Mesothelial cell of epicardium (in vitro differentiated cells): Measurements from ENCODE around the gene ZBTB7A. TPM values are rescaled to one million over a fixed set of nuclear protein-coding genes. Genes with fewer than 3 reads are reported as not detected.

Experiments
- DNase-seq, 2 experiments: peaks; one replicate each; pipeline ENCODE4 v3.0.0; 2021; ENCODE audit warnings: low spot score in 2 of 2; ENCODE audit not compliant: unreplicated experiment in 2 of 2
- H3K27ac Mint-ChIP-seq: 2 replicates; pipeline ENCODE4 v1.8.0; 2021; ENCODE audit warnings: mixed read lengths
- H3K27me3 Mint-ChIP-seq: 2 replicates; pipeline ENCODE4 v1.8.0; 2021; ENCODE audit warnings: low read depth, mixed read lengths
- H3K36me3 Mint-ChIP-seq: 2 replicates; pipeline ENCODE4 v1.8.0; 2021; ENCODE audit warnings: mixed read lengths
- H3K4me1 Mint-ChIP-seq: 2 replicates; pipeline ENCODE4 v1.8.0; 2021; ENCODE audit warnings: mixed read lengths
- H3K4me3 Mint-ChIP-seq: 2 replicates; pipeline ENCODE4 v1.8.0; 2021; ENCODE audit warnings: mild to moderate bottlenecking, moderate library complexity, mixed read lengths
- H3K9me3 Mint-ChIP-seq: 2 replicates; pipeline ENCODE4 v1.8.0; 2021; ENCODE audit warnings: mixed read lengths
- total RNA-seq: library from RNA; stranded (reverse); gene quantifications from 3 replicates; pipeline ENCODE4 v1.2.1, GENCODE V29; 2021
- TF ChIP-seq, protein P1 (sequence below): fragments of 200-600 bp; sonication (generic); IDR thresholded peaks from one replicate; pipeline ENCODE4 v1.5.0; 2021; ENCODE audit warnings: antibody characterized with exemption; ENCODE audit not compliant: unreplicated experiment

The ZBTB7A gene
- total RNA-seq, 1 donor from 2014 or later = 27.9 TPM

DNA sequence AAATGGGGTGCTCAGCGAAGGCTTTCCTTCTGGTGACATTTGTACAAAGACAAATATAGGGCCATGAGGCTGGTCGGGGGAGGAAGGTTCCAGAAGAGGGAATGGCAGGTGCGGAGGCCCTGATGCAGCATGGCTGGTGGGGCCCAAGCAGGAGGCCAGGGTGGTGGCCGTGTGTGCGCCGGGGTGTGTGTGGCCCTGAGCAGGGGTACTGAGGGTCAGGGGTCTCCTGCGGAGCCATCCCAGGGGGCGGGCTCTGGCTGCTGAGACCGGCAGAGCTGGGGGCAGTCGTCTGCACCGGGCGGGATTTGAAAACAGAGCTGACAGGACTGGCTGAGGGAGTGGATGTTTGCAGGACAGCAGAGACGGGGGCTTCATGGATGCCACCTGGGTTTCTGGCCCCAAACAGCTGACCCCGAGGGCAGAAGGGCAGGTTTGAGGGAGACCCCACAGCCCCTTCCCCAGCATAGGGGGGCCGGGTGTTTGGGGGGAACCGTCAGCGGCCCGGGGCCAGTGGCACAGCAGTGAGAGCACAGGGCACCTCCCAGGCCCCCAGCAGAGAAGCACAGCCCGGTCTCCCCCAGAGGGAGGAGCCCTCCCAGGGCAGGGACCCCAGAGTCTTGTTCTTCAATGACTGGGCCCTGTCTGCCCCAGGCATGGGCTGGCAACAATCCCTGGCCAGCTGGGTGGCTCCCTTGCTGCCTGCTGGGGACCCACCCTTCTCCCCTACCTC, 47.8 kb downstream of the ZBTB7A start:
- DNase-seq = no peak
- Mint-ChIP-seq H3K36me3 (peaks cover 13% of the 10 kb centered on the region), H3K27ac (no peak overlapping the region), H3K4me1 (peaks cover 19% of the 10 kb centered on the region), H3K27me3 (no peaks in the 10 kb centered on the region), H3K4me3 (no peak overlapping the region), H3K9me3 (peaks cover 3% of the 10 kb centered on the region)
- TF ChIP-seq, protein P1, sequence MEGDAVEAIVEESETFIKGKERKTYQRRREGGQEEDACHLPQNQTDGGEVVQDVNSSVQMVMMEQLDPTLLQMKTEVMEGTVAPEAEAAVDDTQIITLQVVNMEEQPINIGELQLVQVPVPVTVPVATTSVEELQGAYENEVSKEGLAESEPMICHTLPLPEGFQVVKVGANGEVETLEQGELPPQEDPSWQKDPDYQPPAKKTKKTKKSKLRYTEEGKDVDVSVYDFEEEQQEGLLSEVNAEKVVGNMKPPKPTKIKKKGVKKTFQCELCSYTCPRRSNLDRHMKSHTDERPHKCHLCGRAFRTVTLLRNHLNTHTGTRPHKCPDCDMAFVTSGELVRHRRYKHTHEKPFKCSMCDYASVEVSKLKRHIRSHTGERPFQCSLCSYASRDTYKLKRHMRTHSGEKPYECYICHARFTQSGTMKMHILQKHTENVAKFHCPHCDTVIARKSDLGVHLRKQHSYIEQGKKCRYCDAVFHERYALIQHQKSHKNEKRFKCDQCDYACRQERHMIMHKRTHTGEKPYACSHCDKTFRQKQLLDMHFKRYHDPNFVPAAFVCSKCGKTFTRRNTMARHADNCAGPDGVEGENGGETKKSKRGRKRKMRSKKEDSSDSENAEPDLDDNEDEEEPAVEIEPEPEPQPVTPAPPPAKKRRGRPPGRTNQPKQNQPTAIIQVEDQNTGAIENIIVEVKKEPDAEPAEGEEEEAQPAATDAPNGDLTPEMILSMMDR = no peak

DNA sequence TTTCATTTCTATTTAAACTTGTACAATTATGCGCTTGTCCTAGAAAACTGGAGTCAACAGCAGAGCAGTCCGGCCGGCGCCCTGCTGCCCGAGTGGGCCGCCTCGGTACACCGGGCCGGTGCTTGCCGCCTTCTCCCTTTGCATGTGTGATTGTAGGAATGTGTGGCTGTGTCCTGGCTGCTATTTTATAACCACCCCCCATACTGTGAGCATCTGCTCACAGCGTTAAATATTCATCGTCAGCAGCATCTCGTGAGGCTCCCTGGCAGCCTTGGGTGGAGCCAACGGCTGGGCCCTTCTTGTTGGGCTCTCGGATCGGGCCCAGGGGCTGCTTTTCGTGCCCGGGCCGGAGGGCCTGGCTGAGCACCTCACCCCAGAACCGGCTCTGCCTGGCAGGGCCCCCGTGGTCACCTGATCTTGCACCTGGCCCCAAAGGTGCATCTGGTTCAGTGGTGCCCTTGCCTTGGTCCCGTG, 48.5 kb downstream of the ZBTB7A start:
- Mint-ChIP-seq H3K36me3 (peaks cover 12% of the 10 kb centered on the region), H3K4me3 (no peak overlapping the region), H3K9me3 (peaks cover 3% of the 10 kb centered on the region), H3K27me3 (no peaks in the 10 kb centered on the region), H3K27ac (peak overlapping the region; percentile 16), H3K4me1 (peaks cover 19% of the 10 kb centered on the region)
- TF ChIP-seq, protein P1 = no peak
- DNase-seq = no peak

DNA sequence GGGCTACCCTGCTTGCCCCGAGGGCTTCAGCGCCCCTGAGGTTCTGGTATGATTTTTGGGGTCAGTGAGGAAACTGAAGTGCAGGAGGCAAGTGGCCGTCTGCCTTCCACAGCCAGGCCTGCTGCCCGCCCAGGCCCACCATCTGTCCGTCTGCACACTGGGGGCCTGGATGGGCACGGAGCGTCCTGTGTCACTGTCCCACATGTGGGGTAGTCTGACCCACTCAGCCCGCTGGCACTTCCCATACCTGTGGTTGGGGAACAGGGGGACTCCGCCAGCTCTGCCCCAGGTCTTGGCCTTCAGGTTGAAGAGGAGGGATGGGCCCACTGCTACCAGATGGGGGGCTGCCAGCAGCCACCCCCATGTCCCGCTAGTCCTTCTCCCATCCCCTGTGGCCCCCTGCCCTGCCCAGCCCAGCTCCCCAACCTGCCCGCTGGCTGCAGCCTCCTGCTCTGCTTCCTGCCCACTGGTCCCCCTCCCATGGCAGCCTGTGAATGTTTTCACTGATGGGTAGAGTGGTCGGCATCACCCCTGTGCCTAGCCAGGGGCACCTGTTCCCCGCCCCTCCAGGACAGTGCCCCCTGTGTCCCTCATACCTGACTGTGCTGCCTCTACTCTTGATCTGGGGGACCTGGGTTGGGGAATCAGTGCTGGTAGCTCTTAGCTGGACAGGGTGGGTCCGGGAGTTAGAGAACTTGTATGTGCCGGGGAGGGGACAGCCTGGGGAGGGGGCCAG, 49.6 kb downstream of the ZBTB7A start:
- no peaks in the 10 kb centered on the region for H3K27me3 Mint-ChIP-seq
- H3K36me3 Mint-ChIP-seq = peaks cover 12% of the 10 kb centered on the region
- H3K4me3 Mint-ChIP-seq = no peak overlapping the region
- peak overlapping the region; percentile 56 for H3K27ac Mint-ChIP-seq
- peaks cover 2% of the 10 kb centered on the region for H3K9me3 Mint-ChIP-seq
- peaks cover 22% of the 10 kb centered on the region for H3K4me1 Mint-ChIP-seq
- TF ChIP-seq, protein P1 = no peak
- no peak for DNase-seq

DNA sequence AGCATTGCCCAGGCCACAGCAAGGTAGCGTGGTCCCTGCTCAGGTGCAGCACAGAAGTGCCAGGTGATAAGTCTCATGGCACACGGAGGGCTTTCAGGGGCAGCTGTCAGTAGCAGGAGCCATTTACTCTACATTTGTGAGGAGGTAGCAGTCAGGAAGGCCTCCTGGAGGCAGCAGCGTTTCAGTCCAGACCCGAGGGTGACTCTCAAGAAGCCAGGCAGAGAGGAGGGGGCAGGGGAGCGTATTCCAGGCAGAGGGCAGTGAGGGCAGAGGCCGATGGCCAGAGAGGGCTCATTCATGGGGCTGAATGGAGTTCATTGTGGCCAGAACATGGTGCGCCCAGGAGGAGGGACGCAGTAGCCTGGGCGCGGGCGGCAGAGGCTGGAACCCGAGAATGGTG, 50.2 kb downstream of the ZBTB7A start:
- H3K36me3 Mint-ChIP-seq = peaks cover 9% of the 10 kb centered on the region
- DNase-seq = no peak
- H3K4me1 Mint-ChIP-seq = peaks cover 22% of the 10 kb centered on the region
- TF ChIP-seq, protein P1 = no peak
- H3K4me3 Mint-ChIP-seq = no peak overlapping the region
- H3K9me3 Mint-ChIP-seq = no peaks in the 10 kb centered on the region
- no peaks in the 10 kb centered on the region for H3K27me3 Mint-ChIP-seq
- peak overlapping the region; percentile 97 for H3K27ac Mint-ChIP-seq

DNA sequence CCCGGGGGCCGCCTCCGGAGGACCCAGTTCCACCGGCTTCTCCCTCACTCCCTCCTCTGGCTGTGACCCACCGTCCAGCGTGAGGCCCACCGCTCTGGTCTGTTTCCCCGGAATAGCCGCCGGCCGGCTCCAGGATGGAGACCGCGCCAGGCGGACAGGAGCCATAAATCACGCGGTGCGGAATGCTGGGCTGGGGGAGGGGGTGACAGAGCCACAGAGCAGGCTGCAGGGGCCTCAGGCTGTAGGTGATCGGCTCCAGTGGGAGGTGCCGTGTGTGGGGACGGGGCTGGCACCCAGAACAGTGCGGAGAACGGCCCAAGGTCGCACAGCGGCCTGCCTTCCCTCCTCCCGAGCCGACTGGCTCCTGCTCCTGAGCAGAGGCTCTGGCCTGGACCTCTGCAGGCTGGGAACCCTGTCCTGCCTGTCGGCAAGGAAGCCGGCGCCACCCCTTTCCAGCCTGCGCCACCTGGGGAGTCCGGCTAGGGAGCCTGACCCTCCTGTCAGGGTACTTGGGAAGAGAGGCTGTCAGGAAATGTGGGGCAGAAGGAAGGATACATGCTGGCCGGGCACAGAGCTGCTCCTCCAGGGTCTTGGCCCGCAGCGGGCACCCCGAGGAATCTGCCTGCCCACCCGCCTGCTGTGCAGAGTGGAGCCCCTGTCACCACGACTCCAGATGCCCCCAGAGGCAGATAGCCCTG, 50.8 kb downstream of the ZBTB7A start:
- peak; percentile 67 to 88 for DNase-seq
- Mint-ChIP-seq H3K27me3 (no peaks in the 10 kb centered on the region), H3K36me3 (peaks cover 7% of the 10 kb centered on the region), H3K27ac (peak overlapping the region; percentile 97), H3K9me3 (no peaks in the 10 kb centered on the region), H3K4me3 (peak overlapping the region; percentile 60), H3K4me1 (peaks cover 27% of the 10 kb centered on the region)
- TF ChIP-seq, protein P1 = no peak
